ENCODE results near the gene SYTL5. TPM values are rescaled to one million over a fixed set of nuclear protein-coding genes. Genes with fewer than 3 reads are reported as not detected.

SYTL5 gene
- total and polyA plus RNA-seq, 12 donors = 1.8 to 38.1 (median 11.8) TPM

DNA sequence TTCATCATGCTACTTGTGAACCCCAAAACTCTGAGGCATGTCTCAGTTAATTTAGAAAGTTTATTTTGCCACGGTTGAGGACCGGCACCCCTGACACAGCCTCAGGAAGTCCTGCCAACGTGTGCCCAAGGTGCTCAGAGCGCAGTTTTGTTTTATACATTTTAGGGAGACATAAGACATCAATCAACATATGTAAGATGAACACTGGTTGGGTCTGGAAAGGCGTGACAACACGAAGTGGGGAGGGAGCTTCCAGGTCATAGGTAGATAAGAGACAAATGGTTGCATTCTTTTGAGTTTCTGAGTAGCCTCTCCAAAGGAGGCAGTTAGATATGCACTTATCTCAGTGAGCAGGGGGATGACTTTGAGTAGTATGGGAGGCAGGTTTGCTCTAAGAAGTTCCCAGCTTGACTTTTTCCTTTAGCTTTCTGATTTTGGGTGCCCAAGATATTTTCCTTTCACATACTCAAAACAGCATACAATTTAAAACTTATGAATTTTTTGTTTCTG lies 98.9 kb downstream of the SYTL5 start:
- 72 to 97% (median 88%) methylated on average over 6 of the region's 6 CpGs for WGBS, 4 donors

DNA sequence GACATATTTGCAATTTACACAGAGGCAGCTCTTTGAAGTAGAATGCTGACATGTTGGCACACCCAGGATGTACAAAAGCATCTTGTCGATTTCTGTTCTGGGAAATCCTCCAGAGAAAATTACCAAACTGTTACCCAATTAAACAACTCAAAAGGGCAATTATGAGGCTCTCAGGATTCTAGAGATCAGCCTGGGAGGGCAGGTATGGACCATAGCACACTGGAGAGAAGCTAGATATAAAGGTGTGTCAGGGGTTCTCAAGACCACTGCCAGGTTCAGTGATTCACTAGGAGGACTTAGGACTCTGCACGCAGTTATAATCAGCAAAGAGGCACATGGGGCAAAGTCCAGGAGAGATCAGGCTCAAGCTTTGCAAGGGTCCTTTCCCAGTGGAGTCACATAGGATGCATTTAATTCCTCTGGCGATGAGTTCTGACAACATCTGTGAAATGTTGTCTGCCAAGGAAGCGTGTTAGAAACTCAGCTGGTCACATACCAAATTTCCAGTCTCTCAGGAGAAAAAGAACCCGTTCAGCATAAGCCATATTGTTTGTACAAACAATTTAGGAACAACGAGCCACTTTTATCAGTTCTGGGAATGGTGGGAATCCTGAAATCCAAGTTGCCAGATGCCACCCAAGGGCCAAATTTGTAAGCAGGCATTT lies 100.8 kb downstream of the SYTL5 start:
- intact Hi-C loops (cut with DNase I) = no loop called here
- 56 to 73% (median 64%) methylated on average over 3 to 6 of the region's 6 CpGs for WGBS, 4 donors
- DNase-seq = no peak
- no peak for TF ChIP-seq POLR2A (IDR thresholded peaks at IDR 0.05)
- TF ChIP-seq, protein P1, sequence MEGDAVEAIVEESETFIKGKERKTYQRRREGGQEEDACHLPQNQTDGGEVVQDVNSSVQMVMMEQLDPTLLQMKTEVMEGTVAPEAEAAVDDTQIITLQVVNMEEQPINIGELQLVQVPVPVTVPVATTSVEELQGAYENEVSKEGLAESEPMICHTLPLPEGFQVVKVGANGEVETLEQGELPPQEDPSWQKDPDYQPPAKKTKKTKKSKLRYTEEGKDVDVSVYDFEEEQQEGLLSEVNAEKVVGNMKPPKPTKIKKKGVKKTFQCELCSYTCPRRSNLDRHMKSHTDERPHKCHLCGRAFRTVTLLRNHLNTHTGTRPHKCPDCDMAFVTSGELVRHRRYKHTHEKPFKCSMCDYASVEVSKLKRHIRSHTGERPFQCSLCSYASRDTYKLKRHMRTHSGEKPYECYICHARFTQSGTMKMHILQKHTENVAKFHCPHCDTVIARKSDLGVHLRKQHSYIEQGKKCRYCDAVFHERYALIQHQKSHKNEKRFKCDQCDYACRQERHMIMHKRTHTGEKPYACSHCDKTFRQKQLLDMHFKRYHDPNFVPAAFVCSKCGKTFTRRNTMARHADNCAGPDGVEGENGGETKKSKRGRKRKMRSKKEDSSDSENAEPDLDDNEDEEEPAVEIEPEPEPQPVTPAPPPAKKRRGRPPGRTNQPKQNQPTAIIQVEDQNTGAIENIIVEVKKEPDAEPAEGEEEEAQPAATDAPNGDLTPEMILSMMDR (IDR thresholded peaks at IDR 0.05) = no peak
- Histone ChIP-seq H3K9me3 (replicated peaks in 1 of 3) (no peaks in the 10 kb centered on the region), H3K27me3 (peaks cover 6% of the 10 kb centered on the region), H3K4me3 (no peak overlapping the region), H3K4me1 (replicated peaks in 1 of 2) (peaks cover 0 to 4% of the 10 kb centered on the region in 2 donors), H3K27ac (peak overlapping the region in 2 of 5 donors; percentile 48 to 67), H3K36me3 (replicated peaks in 1 of 2) (no peaks in the 10 kb centered on the region)

More for the DNA sequence above, 98.9 kb downstream of the SYTL5 start:
- H3K27me3 ChIP-seq = peaks cover 6% of the 10 kb centered on the region
- no peaks in the 10 kb centered on the region for H3K36me3 ChIP-seq (replicated peaks in 1 of 2)
- DNase-seq = no peak
- no peak overlapping the region for H3K27ac ChIP-seq
- intact Hi-C loops (cut with DNase I) = no loop called here
- no peak for TF ChIP-seq POLR2A (IDR thresholded peaks at IDR 0.05)
- TF ChIP-seq, protein P1 (IDR thresholded peaks at IDR 0.05) = no peak
- no peaks in the 10 kb centered on the region for H3K9me3 ChIP-seq (replicated peaks in 1 of 3)
- H3K4me1 ChIP-seq (replicated peaks in 1 of 2) = peaks cover 0 to 4% of the 10 kb centered on the region in 2 donors
- no peak overlapping the region for H3K4me3 ChIP-seq

DNA sequence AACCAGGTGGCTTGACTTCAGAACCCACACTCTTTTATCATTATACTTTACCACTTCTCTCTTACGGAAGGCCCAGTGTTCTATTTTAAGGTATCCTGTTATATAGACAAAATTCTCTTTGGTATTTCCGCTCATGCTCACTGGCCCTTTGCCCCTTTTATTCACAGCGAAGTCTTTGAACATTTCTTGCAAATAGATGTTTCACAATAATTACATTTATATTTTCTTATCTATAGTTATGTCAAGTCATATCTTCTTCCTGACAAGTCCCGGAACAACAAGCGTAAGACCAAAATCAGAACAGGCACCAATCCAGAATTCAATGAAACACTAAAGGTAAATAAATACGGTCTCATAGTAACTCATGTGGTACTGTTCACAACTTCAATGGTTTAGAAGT lies 102.0 kb downstream of the SYTL5 start:
- H3K4me1 ChIP-seq (replicated peaks in 1 of 2) = peaks cover 0 to 4% of the 10 kb centered on the region in 2 donors
- 16 to 50% (median 37%) methylated on average over 6 of the region's 6 CpGs for WGBS, 4 donors
- no peaks in the 10 kb centered on the region for H3K36me3 ChIP-seq (replicated peaks in 1 of 2)
- intact Hi-C loops (cut with DNase I) = no loop called here
- DNase-seq = peak in 5 of 7 donors; percentile 35 to 69 (median 43)
- peak overlapping the region in 2 of 5 donors; percentile 48 to 67 for H3K27ac ChIP-seq
- H3K27me3 ChIP-seq = peaks cover 11% of the 10 kb centered on the region
- no peaks in the 10 kb centered on the region for H3K9me3 ChIP-seq (replicated peaks in 1 of 3)
- no peak overlapping the region for H3K4me3 ChIP-seq
- TF ChIP-seq POLR2A (IDR thresholded peaks at IDR 0.05) = no peak
- TF ChIP-seq, protein P1 (IDR thresholded peaks at IDR 0.05) = no peak

DNA sequence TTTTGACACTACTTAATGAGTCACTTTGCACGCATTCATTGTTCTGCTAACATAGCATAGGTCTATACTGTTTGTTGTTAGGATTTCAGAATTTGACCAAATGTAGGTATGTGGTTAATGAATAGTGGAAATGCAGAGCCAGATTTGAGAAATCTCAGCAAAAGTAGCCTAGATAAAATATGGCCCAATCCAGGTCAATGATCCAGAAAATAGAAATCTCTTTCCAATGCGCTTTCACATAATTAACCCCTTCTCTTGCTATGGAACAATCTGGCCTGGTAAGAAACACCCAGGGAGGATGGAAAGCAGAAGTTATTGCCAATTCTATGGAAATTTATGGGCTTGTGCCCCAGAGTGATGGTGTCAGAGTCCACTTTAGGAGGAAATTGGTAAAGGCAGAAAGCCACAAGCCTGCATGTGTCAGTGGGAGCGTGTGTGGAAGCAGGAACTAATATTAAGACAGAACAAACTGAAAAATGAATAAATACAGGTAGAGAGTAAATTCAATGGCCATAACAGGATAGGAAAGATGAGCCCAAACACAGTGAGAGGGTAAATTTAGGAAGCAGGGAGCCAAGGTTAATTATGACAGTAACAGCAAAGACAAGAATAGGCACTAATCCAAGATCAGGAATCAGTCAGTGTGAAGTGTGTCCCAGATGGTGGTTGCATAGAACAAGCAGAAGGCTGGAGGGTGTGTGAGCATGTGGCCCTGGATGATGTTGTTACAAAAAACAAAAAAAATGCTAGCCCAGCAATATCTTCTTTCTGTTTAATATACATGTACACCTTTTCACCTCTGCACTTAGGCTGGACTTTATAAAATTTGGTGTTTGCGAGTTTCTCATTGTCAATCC lies 102.9 kb downstream of the SYTL5 start:
- Histone ChIP-seq H3K4me1 (replicated peaks in 1 of 2) (peaks cover 0 to 4% of the 10 kb centered on the region in 2 donors), H3K27ac (peak overlapping the region in 1 of 5 donors; percentile 19), H3K4me3 (no peak overlapping the region), H3K9me3 (replicated peaks in 1 of 3) (no peaks in the 10 kb centered on the region), H3K27me3 (peaks cover 15% of the 10 kb centered on the region), H3K36me3 (replicated peaks in 1 of 2) (no peaks in the 10 kb centered on the region)
- no peak for DNase-seq
- intact Hi-C loops (cut with DNase I) = no loop called here
- TF ChIP-seq, protein P1 (IDR thresholded peaks at IDR 0.05) = no peak
- TF ChIP-seq POLR2A (IDR thresholded peaks at IDR 0.05) = no peak
- WGBS, 4 donors = 79 to 91% (median 82%) methylated on average over 4 of the region's 4 CpGs

Data from adrenal gland (tissue), 12 donors.